ENCODE measurements around the gene TBC1D12. TPM values are rescaled to one million over a fixed set of nuclear protein-coding genes. Genes with fewer than 3 reads are reported as not detected.

TBC1D12 gene
- total RNA-seq (100 to 1,000 TPM in 1 of 5 donors, 10 to 100 TPM in 4; 12.8 to 163 (median 26.8) TPM), polyA plus RNA-seq (1 to 10 TPM; 4.1 to 5.4 (median 4.8) TPM)
- long read RNA-seq, donor 1: 0 reads
- long read RNA-seq, donor 2: 0 reads
- long read RNA-seq, donor 3: 0 reads
- long read RNA-seq, donor 4, full-length matches to known transcripts: 1 of 1 reads
- long read RNA-seq, donor 4, partial matches to known transcripts: 0 of 1 reads
- long read RNA-seq, donor 4, other reads (novel, unspliced or antisense): 0 of 1 reads
- long read RNA-seq, donor 5: 0 reads
- long read RNA-seq, donor 6, full-length matches to known transcripts: 3 of 3 reads
- long read RNA-seq, donor 6, partial matches to known transcripts: 0 of 3 reads
- long read RNA-seq, donor 6, other reads (novel, unspliced or antisense): 0 of 3 reads
- long read RNA-seq, donor 7: 0 reads
- long read RNA-seq, donor 8, full-length matches to known transcripts: 1 of 1 reads
- long read RNA-seq, donor 8, partial matches to known transcripts: 0 of 1 reads
- long read RNA-seq, donor 8, other reads (novel, unspliced or antisense): 0 of 1 reads
- long read RNA-seq, donor 9: 0 reads
- long read RNA-seq, donor 10: 0 reads

DNA sequence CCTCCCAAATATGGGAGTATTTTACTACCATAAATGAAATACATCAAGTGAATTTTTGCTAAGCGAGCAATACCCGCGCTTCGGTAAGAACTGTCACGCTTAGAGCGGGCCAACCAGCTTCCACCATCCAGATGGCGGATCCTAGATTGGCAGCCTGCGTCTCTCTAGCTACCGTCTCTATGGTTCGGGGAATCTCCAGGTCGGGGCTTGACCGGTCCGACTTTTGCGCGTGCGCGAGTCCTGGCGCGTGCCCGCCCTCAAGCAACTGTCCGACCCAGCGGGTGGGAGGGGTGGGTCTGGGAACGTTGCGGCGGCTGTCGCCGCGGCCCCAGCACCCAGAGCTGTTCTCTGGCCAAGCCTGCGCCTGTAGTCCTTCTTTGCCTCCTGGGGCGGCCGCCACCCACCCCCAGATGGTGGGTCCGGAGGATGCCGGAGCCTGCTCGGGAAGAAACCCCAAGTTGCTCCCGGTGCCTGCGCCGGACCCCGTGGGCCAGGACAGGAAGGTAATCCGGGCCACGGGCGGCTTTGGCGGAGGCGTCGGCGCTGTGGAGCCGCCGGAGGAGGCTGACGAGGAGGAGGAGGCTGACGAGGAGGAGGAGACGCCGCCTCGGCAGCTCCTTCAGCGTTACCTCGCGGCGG is at the start of gene TBC1D12:
TBC1D12 (plus strand) TSS at position 338 of the 639 bp plus-strand sequence; CDS start at position 411, 73 bp downstream.
- peak; percentile 95 to 98 for DNase-seq
- intact Hi-C loops (cut with DNase I; ENCODE audit: low total_unique reads): loop anchor here (5.0 kb wide), 1 partner anchor 35 kb away; no protein-coding TSS in a partner anchor
- H3K4me3 ChIP-seq: peak within 1 kb of the TSS; percentile 71 to 91 (median 88)
- H3K4me1 ChIP-seq: peaks cover 9 to 36% (median 24%) of the 10 kb centered on the region in 4 donors
- H3K27me3 ChIP-seq: peaks cover 0 to 22% (median 0%) of the 10 kb centered on the region in 3 donors
- no peaks in the 10 kb centered on the region for H3K36me3 ChIP-seq
- WGBS, 5 donors: 0 to 2% (median 1%) methylated on average over 33 to 56 of the region's 56 CpGs
- no peaks in the 10 kb centered on the region for H3K9me3 ChIP-seq
- TF ChIP-seq POLR2AphosphoS5 (IDR thresholded peaks at IDR 0.05) (peak; percentile 41 to 90 (median 84)), EP300 (IDR thresholded peaks at IDR 0.05) (no peak)
- peak within 1 kb of the TSS; percentile 95 to 99 (median 97) for H3K27ac ChIP-seq

DNA sequence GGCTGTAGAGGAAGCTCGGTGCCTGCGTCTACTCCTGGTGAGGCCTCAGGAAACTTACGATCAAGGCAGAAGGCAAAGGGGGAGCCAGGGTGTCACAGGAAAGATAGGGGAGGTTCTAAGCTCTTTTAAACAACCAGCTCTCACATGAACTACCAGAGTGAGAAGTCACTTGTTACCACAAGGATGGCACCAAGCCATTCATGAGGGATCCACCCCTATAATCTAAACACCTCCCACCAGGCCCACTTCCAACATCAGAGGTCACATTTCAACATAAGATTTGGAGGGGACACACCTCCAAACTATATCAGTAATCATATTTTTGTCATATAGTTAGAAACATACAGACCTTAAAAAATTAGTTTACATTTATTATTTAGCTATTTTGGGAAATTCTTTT is 49.0 kb upstream of the TBC1D12 start:
- no peak overlapping the region for H3K4me3 ChIP-seq
- WGBS, 5 donors: 94 to 100% (median 95%) methylated on average over 3 of the region's 3 CpGs
- H3K36me3 ChIP-seq: peaks cover 13 to 100% (median 95%) of the 10 kb centered on the region in 4 donors
- peaks cover 0 to 2% (median 0%) of the 10 kb centered on the region in 4 donors for H3K4me1 ChIP-seq
- H3K9me3 ChIP-seq: no peaks in the 10 kb centered on the region
- no peaks in the 10 kb centered on the region for H3K27me3 ChIP-seq
- H3K27ac ChIP-seq: no peak overlapping the region
- intact Hi-C loops (cut with DNase I; ENCODE audit: low total_unique reads): no loop called here
- no peak for DNase-seq
- TF ChIP-seq CTCF (IDR thresholded peaks at IDR 0.05): no peak
- TF ChIP-seq POLR2A (IDR thresholded peaks at IDR 0.05): no peak
- no peak for TF ChIP-seq POLR2AphosphoS5 (IDR thresholded peaks at IDR 0.05)
- no peak for TF ChIP-seq EP300 (IDR thresholded peaks at IDR 0.05)

GRCh38 chr10:94355841-94356240 is 46.5 kb upstream of the TBC1D12 start:
- WGBS, 5 donors: 94 to 98% (median 97%) methylated on average over 2 of the region's 2 CpGs
- no peak for DNase-seq
- intact Hi-C loops (cut with DNase I; ENCODE audit: low total_unique reads): no loop called here
- no peak for TF ChIP-seq EP300 (IDR thresholded peaks at IDR 0.05)
- TF ChIP-seq CTCF (IDR thresholded peaks at IDR 0.05): no peak
- no peak for TF ChIP-seq POLR2A (IDR thresholded peaks at IDR 0.05)
- no peak for TF ChIP-seq POLR2AphosphoS5 (IDR thresholded peaks at IDR 0.05)
- Histone ChIP-seq H3K27me3 (no peaks in the 10 kb centered on the region), H3K36me3 (peaks cover 6 to 88% (median 82%) of the 10 kb centered on the region in 4 donors), H3K27ac (no peak overlapping the region), H3K9me3 (no peaks in the 10 kb centered on the region), H3K4me1 (peaks cover 0 to 17% (median 1%) of the 10 kb centered on the region in 4 donors), H3K4me3 (no peak overlapping the region)

DNA sequence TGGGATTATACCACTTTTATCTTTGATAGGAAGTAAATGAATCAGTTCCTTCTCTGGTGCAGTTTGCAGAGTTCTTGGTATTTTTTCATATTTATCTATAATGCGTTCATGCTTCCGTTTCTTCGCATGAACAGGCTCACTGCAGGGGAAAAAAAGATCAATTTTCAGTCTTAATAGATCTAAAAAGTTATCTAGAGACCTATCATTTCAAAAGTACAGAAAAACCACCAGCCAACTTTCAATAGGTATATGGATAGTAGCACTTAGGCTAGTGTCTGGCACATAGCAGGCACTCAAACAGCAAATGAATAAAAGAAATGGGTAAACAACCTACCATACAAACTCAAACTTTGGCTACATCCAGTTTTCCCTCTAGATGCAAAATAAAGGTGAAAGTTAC is 45.1 kb upstream of the TBC1D12 start:
- no peak for DNase-seq
- intact Hi-C loops (cut with DNase I; ENCODE audit: low total_unique reads): no loop called here
- 85 to 96% (median 95%) methylated on average over 3 of the region's 3 CpGs for WGBS, 5 donors
- Histone ChIP-seq H3K36me3 (peaks cover 6 to 74% (median 69%) of the 10 kb centered on the region in 4 donors), H3K27ac (no peak overlapping the region), H3K4me1 (peaks cover 0 to 30% (median 15%) of the 10 kb centered on the region in 4 donors), H3K27me3 (no peaks in the 10 kb centered on the region), H3K4me3 (no peak overlapping the region), H3K9me3 (no peaks in the 10 kb centered on the region)
- TF ChIP-seq POLR2AphosphoS5 (IDR thresholded peaks at IDR 0.05): no peak
- TF ChIP-seq CTCF (IDR thresholded peaks at IDR 0.05): no peak
- no peak for TF ChIP-seq POLR2A (IDR thresholded peaks at IDR 0.05)

All from stomach (tissue), 19 donors.